Measurements from ENCODE around the gene LCOR.

The LCOR gene

GRCh38 chr10:96987842-96988175 lies 155.7 kb downstream of the LCOR start:
- DNase-seq (ENCODE audit: low spot score) = no peak

GRCh38 chr10:96988426-96988825 lies 156.3 kb downstream of the LCOR start:
- DNase-seq (ENCODE audit: low spot score) = no peak

- DNase-seq (ENCODE audit: low spot score) = no peak
Measured at GRCh38 chr10:96991313-96991841, 159.3 kb downstream of the LCOR start.

- DNase-seq (ENCODE audit: low spot score) = no peak
Measured at GRCh38 chr10:96992721-96993120, 160.6 kb downstream of the LCOR start.

- DNase-seq (ENCODE audit: low spot score) = no peak
Measured at GRCh38 chr10:96995851-96996250, 163.8 kb downstream of the LCOR start.

- no peak for DNase-seq (ENCODE audit: low spot score)
Measured at GRCh38 chr10:96996275-96996965, 164.3 kb downstream of the LCOR start.

GRCh38 chr10:96998329-96998888 lies 166.3 kb downstream of the LCOR start:
- DNase-seq (ENCODE audit: low spot score) = no peak

GRCh38 chr10:96999337-96999736 lies 167.2 kb downstream of the LCOR start:
- DNase-seq (ENCODE audit: low spot score) = no peak

GRCh38 chr10:96999987-97000386 lies 167.9 kb downstream of the LCOR start:
- no peak for DNase-seq (ENCODE audit: low spot score)

- DNase-seq (ENCODE audit: low spot score) = no peak
Measured at GRCh38 chr10:97000487-97001182, 168.5 kb downstream of the LCOR start.

- no peak for DNase-seq (ENCODE audit: low spot score)
Measured at GRCh38 chr10:97001183-97001991, 169.3 kb downstream of the LCOR start.

- DNase-seq (ENCODE audit: low spot score) = no peak
Measured at GRCh38 chr10:97002670-97003069, 170.6 kb downstream of the LCOR start.

- DNase-seq (ENCODE audit: low spot score) = no peak
Measured at GRCh38 chr10:97003151-97003803, 171.2 kb downstream of the LCOR start.

- DNase-seq (ENCODE audit: low spot score) = no peak
Measured at GRCh38 chr10:97003804-97004201, 171.7 kb downstream of the LCOR start.

GRCh38 chr10:97004591-97004990 lies 172.5 kb downstream of the LCOR start:
- DNase-seq (ENCODE audit: low spot score) = no peak

- DNase-seq (ENCODE audit: low spot score) = no peak
Measured at GRCh38 chr10:97005349-97005748, 173.3 kb downstream of the LCOR start.

GRCh38 chr10:97006364-97006763 lies 174.3 kb downstream of the LCOR start:
- DNase-seq (ENCODE audit: low spot score) = no peak

- no peak for DNase-seq (ENCODE audit: low spot score)
Measured at GRCh38 chr10:97007417-97007816, 175.3 kb downstream of the LCOR start.

- DNase-seq (ENCODE audit: low spot score) = no peak
Measured at GRCh38 chr10:97010695-97011206, 178.7 kb downstream of the LCOR start.

GRCh38 chr10:97011397-97011796 lies 179.3 kb downstream of the LCOR start:
- no peak for DNase-seq (ENCODE audit: low spot score)

GRCh38 chr10:97012470-97012869 lies 180.4 kb downstream of the LCOR start:
- no peak for DNase-seq (ENCODE audit: low spot score)

GRCh38 chr10:97013568-97013967 lies 181.5 kb downstream of the LCOR start:
- DNase-seq (ENCODE audit: low spot score) = no peak

Measured in D341Med (cell line).